HepG2 (cell line): ENCODE measurements around the gene UNC5B. TPM values are rescaled to one million over a fixed set of nuclear protein-coding genes. Genes with fewer than 3 reads are reported as not detected.

Experiments
- DNMT1 ChIP-seq: sonication (generic); formaldehyde crosslinking; IDR thresholded peaks from 2 replicates; pipeline ENCODE4 v1.5.1; 2020; ENCODE audit warnings: mild to moderate bottlenecking, missing genetic modification reagents
- HMGA1 ChIP-seq: sonication (generic); formaldehyde crosslinking; conservative IDR thresholded peaks from 2 replicates; pipeline ENCODE4 v1.4.0; 2020; ENCODE audit warnings: missing genetic modification reagents
- KDM3A ChIP-seq: IDR thresholded peaks from 2 replicates; pipeline ENCODE4 v1.6.1; 2018; ENCODE audit warnings: low read depth, missing compliant biosample characterization
- PHF5A ChIP-seq: IDR thresholded peaks from one replicate; pipeline ENCODE4 v1.6.1; 2018; ENCODE audit warnings: low read depth, missing genetic modification reagents; ENCODE audit not compliant: unreplicated experiment
- PRPF4 ChIP-seq: fragments of 200-400 bp; formaldehyde crosslinking; IDR thresholded peaks from 2 replicates; pipeline ENCODE4 v1.6.1; 2016; ENCODE audit warnings: low read length, low read depth; ENCODE audit not compliant: poor library complexity, severe bottlenecking
- ZBTB42 ChIP-seq: sonication (generic); formaldehyde crosslinking; IDR thresholded peaks from 2 replicates; pipeline ENCODE4 v1.5.0; 2020; ENCODE audit warnings: mild to moderate bottlenecking, missing genetic modification reagents
- ZNF124 ChIP-seq: sonication (generic); formaldehyde crosslinking; IDR thresholded peaks from 2 replicates; pipeline ENCODE4 v1.4.0; 2020; ENCODE audit warnings: missing genetic modification reagents
- ZNF3 ChIP-seq: IDR thresholded peaks from 2 replicates; pipeline ENCODE4 v1.7.0; 2017; ENCODE audit warnings: inconsistent platforms
- ZNF335 ChIP-seq: sonication (generic); formaldehyde crosslinking; IDR thresholded peaks from 2 replicates; pipeline ENCODE4 v1.4.0; 2020; ENCODE audit warnings: missing genetic modification reagents
- ZNF34 ChIP-seq: sonication (generic); formaldehyde crosslinking; IDR thresholded peaks from 2 replicates; pipeline ENCODE4 v1.4.0; 2020; ENCODE audit warnings: mild to moderate bottlenecking, missing genetic modification reagents, borderline replicate concordance
- polyA plus RNA-seq, 8 experiments: library from polyadenylated mRNA; depleted of rRNA in 3 of 8; stranded (reverse) in 7 of 8; unstranded in 1 of 8; fragments of >200 nt; fragmentation: Illumina TruSeq in 4 of 8; extraction: Trizol in 4 of 8; gene quantifications; 2 replicates each; pipeline versions ENCODE4 v1.2.1 to v1.2.3, GENCODE V29; 2011 to 2016; ENCODE audit warnings: low read depth in 4 of 8, missing spikeins in 1 of 8, mixed read lengths in 1 of 8; ENCODE audit not compliant: insufficient read depth in 1 of 8
- total RNA-seq, 5 experiments: library from RNA; depleted of rRNA; stranded (reverse); fragments of >200 nt; fragmentation: Illumina TruSeq; extraction: Trizol; gene quantifications; 2 replicates each; pipeline ENCODE4 v1.2.3, GENCODE V29; 2016; ENCODE audit warnings: low read depth in 1 of 5
- TF ChIP-seq, protein P1 (sequence below): IDR thresholded peaks from 2 replicates; pipeline ENCODE4 v1.6.1; 2016; ENCODE audit warnings: low read depth
- TF ChIP-seq, protein P2 (sequence below): sonication (generic); formaldehyde crosslinking; IDR thresholded peaks from 2 replicates; pipeline ENCODE4 v1.4.0; 2020; ENCODE audit warnings: missing genetic modification reagents, mild to moderate bottlenecking, borderline replicate concordance
- TF ChIP-seq, protein P3 (sequence below): sonication (generic); formaldehyde crosslinking; IDR thresholded peaks from 2 replicates; pipeline ENCODE4 v1.4.0; 2020; ENCODE audit warnings: low read depth, missing genetic modification reagents
- TF ChIP-seq, protein P4 (sequence below): sonication (generic); formaldehyde crosslinking; IDR thresholded peaks from 2 replicates; pipeline ENCODE4 v1.4.0; 2020; ENCODE audit warnings: missing genetic modification reagents
- TF ChIP-seq, protein P5 (sequence below): sonication (generic); formaldehyde crosslinking; IDR thresholded peaks from 2 replicates; pipeline ENCODE4 v1.5.0; 2020; ENCODE audit warnings: missing genetic modification reagents, mild to moderate bottlenecking, borderline replicate concordance
- TF ChIP-seq, protein P6 (sequence below): sonication (generic); formaldehyde crosslinking; IDR thresholded peaks from 2 replicates; pipeline ENCODE4 v1.4.0; 2020; ENCODE audit warnings: missing genetic modification reagents

UNC5B gene
- total and polyA plus RNA-seq, 2 of the 13 experiments (the other 11 are each of a cell fraction or from before 2014, with no cell fraction given): 0.07 TPM

DNA sequence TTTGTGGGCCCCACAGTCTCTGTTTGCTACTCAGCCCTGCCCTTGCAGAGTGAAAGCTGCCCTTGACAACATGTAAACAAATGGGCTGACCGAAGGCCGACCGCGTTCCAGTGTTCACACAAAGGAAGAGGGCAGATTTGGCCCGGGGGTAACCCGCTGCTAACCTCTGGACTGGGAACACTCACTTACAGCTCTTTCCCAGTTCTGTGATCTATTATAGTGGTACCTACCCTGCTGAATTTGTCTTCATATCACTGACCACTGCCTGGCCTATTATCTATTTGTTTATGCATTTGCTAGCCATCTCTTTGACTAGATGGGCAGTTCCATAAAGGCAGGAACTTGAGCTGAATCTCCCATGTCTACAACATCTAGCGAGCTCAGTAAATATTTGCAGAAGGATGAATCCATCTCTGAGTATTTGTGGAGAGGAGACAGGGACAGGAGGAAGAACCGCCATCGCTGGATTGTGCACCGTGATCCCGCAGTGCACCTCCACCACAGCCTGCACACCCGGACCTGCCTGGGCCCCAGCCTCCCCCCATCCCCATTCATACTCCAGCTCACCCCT, 121.9 kb downstream of the UNC5B start (continued):
- TF ChIP-seq ZNF335: no peak
- TF ChIP-seq, protein P1, sequence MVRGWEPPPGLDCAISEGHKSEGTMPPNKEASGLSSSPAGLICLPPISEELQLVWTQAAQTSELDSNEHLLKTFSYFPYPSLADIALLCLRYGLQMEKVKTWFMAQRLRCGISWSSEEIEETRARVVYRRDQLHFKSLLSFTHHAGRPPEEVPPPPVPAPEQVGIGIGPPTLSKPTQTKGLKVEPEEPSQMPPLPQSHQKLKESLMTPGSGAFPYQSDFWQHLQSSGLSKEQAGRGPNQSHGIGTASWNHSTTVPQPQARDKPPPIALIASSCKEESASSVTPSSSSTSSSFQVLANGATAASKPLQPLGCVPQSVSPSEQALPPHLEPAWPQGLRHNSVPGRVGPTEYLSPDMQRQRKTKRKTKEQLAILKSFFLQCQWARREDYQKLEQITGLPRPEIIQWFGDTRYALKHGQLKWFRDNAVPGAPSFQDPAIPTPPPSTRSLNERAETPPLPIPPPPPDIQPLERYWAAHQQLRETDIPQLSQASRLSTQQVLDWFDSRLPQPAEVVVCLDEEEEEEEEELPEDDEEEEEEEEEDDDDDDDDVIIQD (CRISPR knock-in tag): no peak
- TF ChIP-seq, protein P2, sequence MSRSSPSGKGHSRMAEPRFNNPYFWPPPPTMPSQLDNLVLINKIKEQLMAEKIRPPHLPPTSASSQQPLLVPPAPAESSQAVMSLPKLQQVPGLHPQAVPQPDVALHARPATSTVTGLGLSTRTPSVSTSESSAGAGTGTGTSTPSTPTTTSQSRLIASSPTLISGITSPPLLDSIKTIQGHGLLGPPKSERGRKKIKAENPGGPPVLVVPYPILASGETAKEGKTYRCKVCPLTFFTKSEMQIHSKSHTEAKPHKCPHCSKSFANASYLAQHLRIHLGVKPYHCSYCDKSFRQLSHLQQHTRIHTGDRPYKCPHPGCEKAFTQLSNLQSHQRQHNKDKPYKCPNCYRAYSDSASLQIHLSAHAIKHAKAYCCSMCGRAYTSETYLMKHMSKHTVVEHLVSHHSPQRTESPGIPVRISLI (CRISPR knock-in tag): peak; percentile 3; the same call in 1 of the 2 replicates
- no peak for TF ChIP-seq KDM3A
- TF ChIP-seq ZNF34 (CRISPR knock-in tag): no peak
- TF ChIP-seq DNMT1 (CRISPR knock-in tag): no peak
- TF ChIP-seq ZNF124 (CRISPR knock-in tag): no peak
- TF ChIP-seq, protein P3, sequence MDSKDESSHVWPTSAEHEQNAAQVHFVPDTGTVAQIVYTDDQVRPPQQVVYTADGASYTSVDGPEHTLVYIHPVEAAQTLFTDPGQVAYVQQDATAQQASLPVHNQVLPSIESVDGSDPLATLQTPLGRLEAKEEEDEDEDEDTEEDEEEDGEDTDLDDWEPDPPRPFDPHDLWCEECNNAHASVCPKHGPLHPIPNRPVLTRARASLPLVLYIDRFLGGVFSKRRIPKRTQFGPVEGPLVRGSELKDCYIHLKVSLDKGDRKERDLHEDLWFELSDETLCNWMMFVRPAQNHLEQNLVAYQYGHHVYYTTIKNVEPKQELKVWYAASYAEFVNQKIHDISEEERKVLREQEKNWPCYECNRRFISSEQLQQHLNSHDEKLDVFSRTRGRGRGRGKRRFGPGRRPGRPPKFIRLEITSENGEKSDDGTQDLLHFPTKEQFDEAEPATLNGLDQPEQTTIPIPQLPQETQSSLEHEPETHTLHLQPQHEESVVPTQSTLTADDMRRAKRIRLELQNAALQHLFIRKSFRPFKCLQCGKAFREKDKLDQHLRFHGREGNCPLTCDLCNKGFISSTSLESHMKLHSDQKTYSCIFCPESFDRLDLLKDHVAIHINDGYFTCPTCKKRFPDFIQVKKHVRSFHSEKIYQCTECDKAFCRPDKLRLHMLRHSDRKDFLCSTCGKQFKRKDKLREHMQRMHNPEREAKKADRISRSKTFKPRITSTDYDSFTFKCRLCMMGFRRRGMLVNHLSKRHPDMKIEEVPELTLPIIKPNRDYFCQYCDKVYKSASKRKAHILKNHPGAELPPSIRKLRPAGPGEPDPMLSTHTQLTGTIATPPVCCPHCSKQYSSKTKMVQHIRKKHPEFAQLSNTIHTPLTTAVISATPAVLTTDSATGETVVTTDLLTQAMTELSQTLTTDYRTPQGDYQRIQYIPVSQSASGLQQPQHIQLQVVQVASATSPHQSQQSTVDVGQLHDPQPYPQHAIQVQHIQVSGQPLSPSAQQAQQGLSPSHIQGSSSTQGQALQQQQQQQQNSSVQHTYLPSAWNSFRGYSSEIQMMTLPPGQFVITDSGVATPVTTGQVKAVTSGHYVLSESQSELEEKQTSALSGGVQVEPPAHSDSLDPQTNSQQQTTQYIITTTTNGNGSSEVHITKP (CRISPR knock-in tag): peak; percentile 85; the same call in 1 of the 2 replicates
- TF ChIP-seq ZNF3: no peak
- TF ChIP-seq, protein P4, sequence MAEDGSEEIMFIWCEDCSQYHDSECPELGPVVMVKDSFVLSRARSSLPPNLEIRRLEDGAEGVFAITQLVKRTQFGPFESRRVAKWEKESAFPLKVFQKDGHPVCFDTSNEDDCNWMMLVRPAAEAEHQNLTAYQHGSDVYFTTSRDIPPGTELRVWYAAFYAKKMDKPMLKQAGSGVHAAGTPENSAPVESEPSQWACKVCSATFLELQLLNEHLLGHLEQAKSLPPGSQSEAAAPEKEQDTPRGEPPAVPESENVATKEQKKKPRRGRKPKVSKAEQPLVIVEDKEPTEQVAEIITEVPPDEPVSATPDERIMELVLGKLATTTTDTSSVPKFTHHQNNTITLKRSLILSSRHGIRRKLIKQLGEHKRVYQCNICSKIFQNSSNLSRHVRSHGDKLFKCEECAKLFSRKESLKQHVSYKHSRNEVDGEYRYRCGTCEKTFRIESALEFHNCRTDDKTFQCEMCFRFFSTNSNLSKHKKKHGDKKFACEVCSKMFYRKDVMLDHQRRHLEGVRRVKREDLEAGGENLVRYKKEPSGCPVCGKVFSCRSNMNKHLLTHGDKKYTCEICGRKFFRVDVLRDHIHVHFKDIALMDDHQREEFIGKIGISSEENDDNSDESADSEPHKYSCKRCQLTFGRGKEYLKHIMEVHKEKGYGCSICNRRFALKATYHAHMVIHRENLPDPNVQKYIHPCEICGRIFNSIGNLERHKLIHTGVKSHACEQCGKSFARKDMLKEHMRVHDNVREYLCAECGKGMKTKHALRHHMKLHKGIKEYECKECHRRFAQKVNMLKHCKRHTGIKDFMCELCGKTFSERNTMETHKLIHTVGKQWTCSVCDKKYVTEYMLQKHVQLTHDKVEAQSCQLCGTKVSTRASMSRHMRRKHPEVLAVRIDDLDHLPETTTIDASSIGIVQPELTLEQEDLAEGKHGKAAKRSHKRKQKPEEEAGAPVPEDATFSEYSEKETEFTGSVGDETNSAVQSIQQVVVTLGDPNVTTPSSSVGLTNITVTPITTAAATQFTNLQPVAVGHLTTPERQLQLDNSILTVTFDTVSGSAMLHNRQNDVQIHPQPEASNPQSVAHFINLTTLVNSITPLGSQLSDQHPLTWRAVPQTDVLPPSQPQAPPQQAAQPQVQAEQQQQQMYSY (CRISPR knock-in tag): no peak
- TF ChIP-seq, protein P5, sequence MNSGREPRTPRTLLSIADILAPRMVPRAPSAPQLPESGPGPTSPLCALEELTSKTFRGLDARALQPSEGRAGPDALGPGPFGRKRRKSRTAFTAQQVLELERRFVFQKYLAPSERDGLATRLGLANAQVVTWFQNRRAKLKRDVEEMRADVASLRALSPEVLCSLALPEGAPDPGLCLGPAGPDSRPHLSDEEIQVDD: no peak
- TF ChIP-seq ZBTB42 (CRISPR knock-in tag): no peak
- TF ChIP-seq, protein P6, sequence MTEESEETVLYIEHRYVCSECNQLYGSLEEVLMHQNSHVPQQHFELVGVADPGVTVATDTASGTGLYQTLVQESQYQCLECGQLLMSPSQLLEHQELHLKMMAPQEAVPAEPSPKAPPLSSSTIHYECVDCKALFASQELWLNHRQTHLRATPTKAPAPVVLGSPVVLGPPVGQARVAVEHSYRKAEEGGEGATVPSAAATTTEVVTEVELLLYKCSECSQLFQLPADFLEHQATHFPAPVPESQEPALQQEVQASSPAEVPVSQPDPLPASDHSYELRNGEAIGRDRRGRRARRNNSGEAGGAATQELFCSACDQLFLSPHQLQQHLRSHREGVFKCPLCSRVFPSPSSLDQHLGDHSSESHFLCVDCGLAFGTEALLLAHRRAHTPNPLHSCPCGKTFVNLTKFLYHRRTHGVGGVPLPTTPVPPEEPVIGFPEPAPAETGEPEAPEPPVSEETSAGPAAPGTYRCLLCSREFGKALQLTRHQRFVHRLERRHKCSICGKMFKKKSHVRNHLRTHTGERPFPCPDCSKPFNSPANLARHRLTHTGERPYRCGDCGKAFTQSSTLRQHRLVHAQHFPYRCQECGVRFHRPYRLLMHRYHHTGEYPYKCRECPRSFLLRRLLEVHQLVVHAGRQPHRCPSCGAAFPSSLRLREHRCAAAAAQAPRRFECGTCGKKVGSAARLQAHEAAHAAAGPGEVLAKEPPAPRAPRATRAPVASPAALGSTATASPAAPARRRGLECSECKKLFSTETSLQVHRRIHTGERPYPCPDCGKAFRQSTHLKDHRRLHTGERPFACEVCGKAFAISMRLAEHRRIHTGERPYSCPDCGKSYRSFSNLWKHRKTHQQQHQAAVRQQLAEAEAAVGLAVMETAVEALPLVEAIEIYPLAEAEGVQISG (CRISPR knock-in tag): peak; percentile 54
- TF ChIP-seq HMGA1 (CRISPR knock-in tag): no peak
- TF ChIP-seq PRPF4: no peak
- no peak for TF ChIP-seq PHF5A (CRISPR knock-in tag)
